Measurements from ENCODE around the gene ZNF627. TPM values are rescaled to one million over a fixed set of nuclear protein-coding genes. Genes with fewer than 3 reads are reported as not detected.

The ZNF627 gene
- polyA plus RNA-seq, 1 donor from 2014 or later, result 91.6 TPM

DNA sequence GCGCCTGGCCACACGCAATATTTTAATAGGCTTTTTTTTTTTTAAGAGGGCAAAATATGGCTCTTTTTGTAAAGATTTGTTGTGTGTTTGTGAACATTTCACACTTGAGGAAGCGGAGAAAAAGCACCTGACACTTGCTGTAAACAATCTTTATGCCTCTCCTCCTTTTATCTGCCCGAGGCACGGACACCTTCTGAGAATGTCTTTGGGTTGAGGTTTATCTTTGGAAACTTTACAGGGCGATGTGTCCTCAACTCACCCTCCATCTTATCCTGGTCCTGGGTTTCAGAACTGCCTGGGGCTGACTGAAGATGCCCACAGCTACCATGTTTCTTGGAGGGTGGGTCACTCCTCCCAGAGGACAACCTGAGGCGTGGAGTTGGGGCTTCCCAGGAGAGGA lies 44.0 kb downstream of the ZNF627 start:
- Histone ChIP-seq H3K9me2 (ENCODE audit: insufficient read depth, low read length) (no peaks in the 10 kb centered on the region), H3K27me3 (ENCODE audit: insufficient read depth, low read depth, low read length) (no peaks in the 10 kb centered on the region), H3K9me3 (ENCODE audit: low read length) (no peaks in the 10 kb centered on the region), H3K9ac (ENCODE audit: low read length) (no peak overlapping the region), H4K20me1 (ENCODE audit: insufficient read depth) (no peaks in the 10 kb centered on the region), H3K79me2 (replicated peaks; ENCODE audit: insufficient read depth, low read length) (peaks cover 4% of the 10 kb centered on the region), H3K4me2 (ENCODE audit: low read length) (no peak overlapping the region), H3K4me3 (ENCODE audit: low read length) (no peak overlapping the region), H2AFZ (ENCODE audit: low read depth, low read length) (no peak overlapping the region), H3K36me3 (ENCODE audit: insufficient read depth, low read length) (no peaks in the 10 kb centered on the region), H3K27ac (ENCODE audit: low read length) (no peak overlapping the region), H3F3A (ENCODE audit: insufficient read depth, low read length, poor library complexity, severe bottlenecking) (no peaks in the 10 kb centered on the region)
- TF ChIP-seq TAF1 (IDR thresholded peaks at IDR 0.05; ENCODE audit: low read depth) (no peak), EZH2 (IDR thresholded peaks at IDR 0.05; ENCODE audit: borderline replicate concordance, insufficient read depth, low read length, poor library complexity, severe bottlenecking) (no peak), RAD21 (conservative IDR thresholded peaks at IDR 0.05) (no peak), SMC3 (conservative IDR thresholded peaks at IDR 0.05; ENCODE audit: poor library complexity) (no peak), REST (IDR thresholded peaks at IDR 0.05; ENCODE audit: borderline replicate concordance) (no peak), POLR2AphosphoS5 (IDR thresholded peaks at IDR 0.05) (no peak)

DNA sequence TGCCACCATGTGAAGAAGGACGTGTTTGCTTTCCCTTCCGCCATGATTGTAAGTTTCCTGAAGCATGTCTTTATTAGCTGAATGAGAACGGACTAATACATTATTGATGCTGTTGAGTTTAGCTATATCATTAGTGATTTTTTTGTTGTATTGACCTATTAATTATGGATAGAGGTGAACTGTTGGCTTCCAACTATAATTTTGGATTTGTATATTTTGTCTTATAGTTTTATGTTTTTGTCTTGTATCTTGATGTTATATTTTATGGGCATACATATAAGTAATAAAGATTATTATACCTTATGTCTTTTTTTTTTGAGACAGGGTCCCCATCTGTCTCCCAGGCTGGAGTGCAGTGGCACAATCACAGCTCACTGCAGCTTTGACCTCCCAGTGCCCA lies 45.6 kb downstream of the ZNF627 start:
- TF ChIP-seq POLR2AphosphoS5 (IDR thresholded peaks at IDR 0.05), result no peak
- no peak for TF ChIP-seq EZH2 (IDR thresholded peaks at IDR 0.05; ENCODE audit: borderline replicate concordance, insufficient read depth, low read length, poor library complexity, severe bottlenecking)
- TF ChIP-seq, protein P1, sequence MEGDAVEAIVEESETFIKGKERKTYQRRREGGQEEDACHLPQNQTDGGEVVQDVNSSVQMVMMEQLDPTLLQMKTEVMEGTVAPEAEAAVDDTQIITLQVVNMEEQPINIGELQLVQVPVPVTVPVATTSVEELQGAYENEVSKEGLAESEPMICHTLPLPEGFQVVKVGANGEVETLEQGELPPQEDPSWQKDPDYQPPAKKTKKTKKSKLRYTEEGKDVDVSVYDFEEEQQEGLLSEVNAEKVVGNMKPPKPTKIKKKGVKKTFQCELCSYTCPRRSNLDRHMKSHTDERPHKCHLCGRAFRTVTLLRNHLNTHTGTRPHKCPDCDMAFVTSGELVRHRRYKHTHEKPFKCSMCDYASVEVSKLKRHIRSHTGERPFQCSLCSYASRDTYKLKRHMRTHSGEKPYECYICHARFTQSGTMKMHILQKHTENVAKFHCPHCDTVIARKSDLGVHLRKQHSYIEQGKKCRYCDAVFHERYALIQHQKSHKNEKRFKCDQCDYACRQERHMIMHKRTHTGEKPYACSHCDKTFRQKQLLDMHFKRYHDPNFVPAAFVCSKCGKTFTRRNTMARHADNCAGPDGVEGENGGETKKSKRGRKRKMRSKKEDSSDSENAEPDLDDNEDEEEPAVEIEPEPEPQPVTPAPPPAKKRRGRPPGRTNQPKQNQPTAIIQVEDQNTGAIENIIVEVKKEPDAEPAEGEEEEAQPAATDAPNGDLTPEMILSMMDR (IDR thresholded peaks at IDR 0.05; ENCODE audit: poor library complexity, severe bottlenecking), result no peak
- no peak for TF ChIP-seq REST (IDR thresholded peaks at IDR 0.05; ENCODE audit: borderline replicate concordance)
- TF ChIP-seq TAF1 (IDR thresholded peaks at IDR 0.05; ENCODE audit: low read depth), result no peak
- TF ChIP-seq EP300 (conservative IDR thresholded peaks at IDR 0.05; ENCODE audit: poor library complexity, severe bottlenecking), result no peak
- TF ChIP-seq SMC3 (conservative IDR thresholded peaks at IDR 0.05; ENCODE audit: poor library complexity), result no peak
- Histone ChIP-seq H3K9me2 (ENCODE audit: insufficient read depth, low read length) (no peaks in the 10 kb centered on the region), H3F3A (ENCODE audit: insufficient read depth, low read length, poor library complexity, severe bottlenecking) (no peaks in the 10 kb centered on the region), H3K4me2 (ENCODE audit: low read length) (no peak overlapping the region), H3K27me3 (ENCODE audit: insufficient read depth, low read depth, low read length) (no peaks in the 10 kb centered on the region), H3K27ac (ENCODE audit: low read length) (no peak overlapping the region), H3K36me3 (ENCODE audit: insufficient read depth, low read length) (no peaks in the 10 kb centered on the region), H4K20me1 (ENCODE audit: insufficient read depth) (no peaks in the 10 kb centered on the region), H3K9me3 (ENCODE audit: low read length) (no peaks in the 10 kb centered on the region), H3K79me2 (replicated peaks; ENCODE audit: insufficient read depth, low read length) (peaks cover 4% of the 10 kb centered on the region), H3K9ac (ENCODE audit: low read length) (no peak overlapping the region), H3K4me3 (ENCODE audit: low read length) (no peak overlapping the region), H2AFZ (ENCODE audit: low read depth, low read length) (no peak overlapping the region)
